ENCODE data around the gene FBXL13. TPM values are rescaled to one million over a fixed set of nuclear protein-coding genes. Genes with fewer than 3 reads are reported as not detected.

Gene FBXL13
- total RNA-seq, 2 donors from 2014 or later, result 4.2 to 5.6 TPM

DNA sequence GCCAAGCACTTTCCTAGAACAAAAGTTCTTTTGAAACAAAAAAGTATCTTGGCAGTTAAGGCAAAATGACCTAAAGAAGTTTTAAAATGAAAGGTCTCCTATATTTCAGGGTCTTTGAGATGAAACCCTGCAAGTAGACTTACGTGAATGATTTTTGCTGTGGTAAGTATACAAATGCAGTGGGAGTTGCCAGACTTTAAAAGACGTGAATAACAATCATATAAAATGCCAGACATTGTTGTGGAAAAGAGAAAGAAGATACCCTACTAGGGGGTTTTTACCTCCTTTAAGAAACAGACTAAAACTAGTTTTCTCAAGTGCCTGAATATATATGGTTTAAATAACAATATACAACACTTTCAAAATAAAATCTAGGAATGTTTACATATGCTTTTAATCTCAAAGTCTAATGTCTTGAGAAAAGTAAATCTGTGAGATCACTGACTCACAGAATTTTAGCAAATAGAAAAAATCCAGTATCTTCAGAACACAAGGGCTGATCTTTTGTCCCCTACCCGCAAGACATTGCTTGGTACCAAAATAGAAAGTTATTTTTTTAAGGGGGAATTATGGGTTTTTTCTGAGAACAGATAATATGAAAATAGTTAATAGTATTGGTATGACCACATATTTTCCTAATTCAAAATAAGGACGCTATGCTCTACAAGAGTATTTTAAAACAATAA is 132.3 kb downstream of the FBXL13 start:
- intact Hi-C loops (cut with DNase I), result no loop called here
- WGBS, 2 donors, result 66 to 71% methylated on average over 4 of the region's 4 CpGs
- Histone ChIP-seq H3K36me3 (replicated peaks in 1 of 2; ENCODE audit: insufficient read depth in 1 of 2, low read depth in 2 of 2) (no peaks in the 10 kb centered on the region), H3K27ac (no peak overlapping the region), H3K9me3 (no peaks in the 10 kb centered on the region), H3K4me1 (no peaks in the 10 kb centered on the region), H3K4me3 (no peak overlapping the region), H3K27me3 (no peaks in the 10 kb centered on the region)
- ATAC-seq (no peak), DNase-seq (no peak)
- no peak for TF ChIP-seq POLR2A (IDR thresholded peaks at IDR 0.05)
- TF ChIP-seq, protein P1, sequence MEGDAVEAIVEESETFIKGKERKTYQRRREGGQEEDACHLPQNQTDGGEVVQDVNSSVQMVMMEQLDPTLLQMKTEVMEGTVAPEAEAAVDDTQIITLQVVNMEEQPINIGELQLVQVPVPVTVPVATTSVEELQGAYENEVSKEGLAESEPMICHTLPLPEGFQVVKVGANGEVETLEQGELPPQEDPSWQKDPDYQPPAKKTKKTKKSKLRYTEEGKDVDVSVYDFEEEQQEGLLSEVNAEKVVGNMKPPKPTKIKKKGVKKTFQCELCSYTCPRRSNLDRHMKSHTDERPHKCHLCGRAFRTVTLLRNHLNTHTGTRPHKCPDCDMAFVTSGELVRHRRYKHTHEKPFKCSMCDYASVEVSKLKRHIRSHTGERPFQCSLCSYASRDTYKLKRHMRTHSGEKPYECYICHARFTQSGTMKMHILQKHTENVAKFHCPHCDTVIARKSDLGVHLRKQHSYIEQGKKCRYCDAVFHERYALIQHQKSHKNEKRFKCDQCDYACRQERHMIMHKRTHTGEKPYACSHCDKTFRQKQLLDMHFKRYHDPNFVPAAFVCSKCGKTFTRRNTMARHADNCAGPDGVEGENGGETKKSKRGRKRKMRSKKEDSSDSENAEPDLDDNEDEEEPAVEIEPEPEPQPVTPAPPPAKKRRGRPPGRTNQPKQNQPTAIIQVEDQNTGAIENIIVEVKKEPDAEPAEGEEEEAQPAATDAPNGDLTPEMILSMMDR (IDR thresholded peaks at IDR 0.05), result no peak

DNA sequence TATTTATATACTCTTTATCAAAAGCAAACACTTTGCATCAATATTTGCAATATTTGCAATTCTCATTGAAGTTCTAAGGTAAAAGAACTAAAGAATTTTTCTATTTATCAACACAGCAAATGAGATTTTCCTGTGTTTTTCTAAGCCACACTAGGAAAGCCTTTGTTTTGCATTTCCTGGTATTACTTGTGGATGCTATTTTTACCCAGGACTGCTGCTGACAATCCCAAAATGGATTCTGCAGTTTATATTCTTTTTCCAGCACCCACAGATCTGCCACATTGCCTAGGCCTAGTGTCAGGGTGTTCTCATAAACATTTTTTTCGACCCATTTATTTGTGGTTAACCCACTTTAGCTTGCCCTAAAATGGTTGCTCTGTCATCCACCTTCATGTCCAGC is 135.9 kb downstream of the FBXL13 start:
- Histone ChIP-seq H3K27me3 (no peaks in the 10 kb centered on the region), H3K36me3 (replicated peaks in 1 of 2; ENCODE audit: insufficient read depth in 1 of 2, low read depth in 2 of 2) (no peaks in the 10 kb centered on the region), H3K4me3 (no peak overlapping the region), H3K4me1 (no peaks in the 10 kb centered on the region), H3K27ac (no peak overlapping the region), H3K9me3 (no peaks in the 10 kb centered on the region)
- TF ChIP-seq, protein P1 (IDR thresholded peaks at IDR 0.05), result no peak
- no peak for TF ChIP-seq POLR2A (IDR thresholded peaks at IDR 0.05)
- intact Hi-C loops (cut with DNase I), result no loop called here
- ATAC-seq, result no peak
- WGBS, 2 donors, result 55 to 80% methylated on average over 1 of the region's 1 CpG
- no peak for DNase-seq

DNA sequence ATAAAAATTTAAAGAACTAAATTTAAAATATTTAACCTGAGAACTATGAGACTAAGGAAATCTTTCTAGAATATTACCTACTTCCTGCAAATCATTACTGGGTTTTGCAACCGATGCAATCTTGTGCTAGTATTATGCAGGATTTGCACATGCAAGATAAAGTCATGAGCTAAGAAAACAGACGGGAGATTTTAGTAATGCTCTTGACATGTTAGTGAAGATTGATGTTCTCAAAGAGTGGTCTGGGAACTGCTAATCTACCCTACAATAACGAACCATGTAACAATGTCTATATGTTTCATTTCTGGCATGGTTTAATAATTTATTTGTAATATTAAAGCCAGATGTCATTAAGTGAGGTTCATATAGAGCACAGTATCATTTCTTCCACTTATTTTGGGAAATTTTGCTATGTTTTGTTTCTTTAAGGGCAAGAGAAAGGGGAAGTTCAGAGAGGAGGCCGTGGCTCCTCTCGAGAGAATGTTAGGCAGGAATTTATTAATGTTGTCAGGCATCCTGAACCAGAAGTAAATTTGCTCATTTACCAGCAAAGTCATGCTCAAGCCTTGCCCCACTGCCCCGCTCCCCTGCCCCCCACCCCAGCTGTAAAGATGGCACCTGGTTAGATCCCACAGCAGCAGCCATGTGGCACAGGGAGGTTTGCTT is 139.0 kb downstream of the FBXL13 start:
- WGBS, 2 donors, result 59 to 60% methylated on average over 6 of the region's 6 CpGs
- DNase-seq, result no peak
- Histone ChIP-seq H3K27ac (no peak overlapping the region), H3K9me3 (no peaks in the 10 kb centered on the region), H3K36me3 (replicated peaks in 1 of 2; ENCODE audit: insufficient read depth in 1 of 2, low read depth in 2 of 2) (no peaks in the 10 kb centered on the region), H3K27me3 (no peaks in the 10 kb centered on the region), H3K4me3 (no peak overlapping the region), H3K4me1 (no peaks in the 10 kb centered on the region)
- no peak for TF ChIP-seq POLR2A (IDR thresholded peaks at IDR 0.05)
- TF ChIP-seq, protein P1 (IDR thresholded peaks at IDR 0.05), result no peak
- intact Hi-C loops (cut with DNase I), result no loop called here
- ATAC-seq, result no peak

DNA sequence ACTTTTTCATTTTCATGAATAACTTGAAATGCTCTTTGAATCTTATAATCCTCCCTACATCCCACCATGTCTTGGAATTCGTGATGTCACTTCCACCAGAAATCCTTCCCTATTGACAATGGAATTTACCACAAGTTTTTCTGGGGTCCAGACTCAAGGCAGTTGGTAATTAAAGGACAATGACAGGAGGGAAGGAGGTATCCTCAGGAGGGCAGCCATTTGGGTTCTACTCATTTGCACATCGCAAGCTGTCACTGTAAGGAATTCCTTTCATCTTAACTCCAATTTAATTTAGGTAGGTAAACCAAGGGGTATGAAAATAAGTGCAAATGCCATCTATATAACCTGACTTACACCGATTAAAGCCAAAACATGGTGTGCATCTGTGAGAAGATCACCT is 139.9 kb downstream of the FBXL13 start:
- WGBS, 2 donors, result 82 to 83% methylated on average over 3 of the region's 3 CpGs
- no peaks in the 10 kb centered on the region for H3K27me3 ChIP-seq
- H3K9me3 ChIP-seq, result no peaks in the 10 kb centered on the region
- no peak for DNase-seq
- intact Hi-C loops (cut with DNase I), result no loop called here
- ATAC-seq, result no peak
- no peak overlapping the region for H3K27ac ChIP-seq
- H3K4me1 ChIP-seq, result no peaks in the 10 kb centered on the region
- H3K36me3 ChIP-seq (replicated peaks in 1 of 2; ENCODE audit: insufficient read depth in 1 of 2, low read depth in 2 of 2), result no peaks in the 10 kb centered on the region
- no peak overlapping the region for H3K4me3 ChIP-seq
- TF ChIP-seq, protein P1 (IDR thresholded peaks at IDR 0.05), result no peak
- TF ChIP-seq POLR2A (IDR thresholded peaks at IDR 0.05), result no peak

DNA sequence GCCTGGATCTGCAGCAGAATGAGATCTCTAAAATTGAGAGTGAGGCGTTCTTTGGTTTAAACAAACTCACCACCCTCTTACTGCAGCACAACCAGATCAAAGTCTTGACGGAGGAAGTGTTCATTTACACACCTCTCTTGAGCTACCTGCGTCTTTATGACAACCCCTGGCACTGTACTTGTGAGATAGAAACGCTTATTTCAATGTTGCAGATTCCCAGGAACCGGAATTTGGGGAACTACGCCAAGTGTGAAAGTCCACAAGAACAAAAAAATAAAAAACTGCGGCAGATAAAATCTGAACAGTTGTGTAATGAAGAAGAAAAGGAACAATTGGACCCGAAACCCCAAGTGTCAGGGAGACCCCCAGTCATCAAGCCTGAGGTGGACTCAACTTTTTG is 140.4 kb downstream of the FBXL13 start:
- TF ChIP-seq, protein P1 (IDR thresholded peaks at IDR 0.05), result no peak
- no peak for TF ChIP-seq POLR2A (IDR thresholded peaks at IDR 0.05)
- 77 to 81% methylated on average over 8 of the region's 8 CpGs for WGBS, 2 donors

More for the DNA sequence above, 140.4 kb downstream of the FBXL13 start:
- ATAC-seq (no peak), DNase-seq (no peak)
- Histone ChIP-seq H3K4me3 (no peak overlapping the region), H3K27me3 (no peaks in the 10 kb centered on the region), H3K4me1 (no peaks in the 10 kb centered on the region), H3K27ac (no peak overlapping the region), H3K36me3 (replicated peaks in 1 of 2; ENCODE audit: insufficient read depth in 1 of 2, low read depth in 2 of 2) (no peaks in the 10 kb centered on the region), H3K9me3 (no peaks in the 10 kb centered on the region)
- intact Hi-C loops (cut with DNase I), result no loop called here
